ENCODE data around the gene FBXL15. TPM values are rescaled to one million over a fixed set of nuclear protein-coding genes. Genes with fewer than 3 reads are reported as not detected.

The FBXL15 gene
- total RNA-seq, 1 donor from 2014 or later = 25.6 TPM

DNA sequence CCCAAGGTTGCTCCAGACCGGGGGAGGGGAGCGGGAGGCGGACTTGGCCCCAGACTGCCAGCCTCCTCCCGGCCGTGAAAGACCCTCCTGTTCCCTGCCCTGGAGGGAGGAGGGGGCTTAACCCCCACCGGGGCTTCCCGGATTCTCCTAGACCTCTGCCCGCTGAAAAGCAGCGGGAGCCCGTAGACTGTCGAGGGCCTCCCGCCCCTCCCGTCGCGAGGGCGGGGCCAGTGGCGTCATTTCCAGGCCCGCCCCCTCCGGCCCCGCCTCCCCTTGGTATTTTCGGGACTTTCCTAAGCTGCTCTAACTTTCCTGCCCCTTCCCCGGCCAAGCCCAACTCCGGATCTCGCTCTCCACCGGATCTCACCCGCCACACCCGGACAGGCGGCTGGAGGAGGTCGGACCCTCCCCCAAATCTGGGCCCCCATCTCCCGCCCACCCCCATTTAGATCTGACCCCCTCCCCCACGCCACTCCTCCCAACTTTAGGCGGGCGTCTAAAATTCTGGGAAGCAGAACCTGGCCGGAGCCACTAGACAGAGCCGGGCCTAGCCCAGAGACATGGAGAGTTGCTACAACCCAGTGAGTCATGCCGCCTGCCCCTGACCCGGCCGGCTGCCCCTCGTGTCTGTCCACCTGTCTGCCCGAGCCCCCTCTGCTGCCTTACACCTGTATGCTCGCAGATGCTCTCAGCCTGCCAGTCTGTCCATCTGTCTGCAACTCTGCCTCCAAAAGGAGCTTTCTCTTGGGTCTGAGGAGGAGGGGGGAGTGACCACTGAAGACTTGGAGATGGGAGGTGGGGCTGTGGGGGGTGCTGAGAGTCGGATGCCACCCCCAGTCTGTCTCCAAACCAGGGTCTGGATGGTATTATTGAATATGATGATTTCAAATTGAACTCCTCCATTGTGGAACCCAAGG is 25.0 kb upstream of the FBXL15 start, which contains the start of gene NFKB2:
TSS of gene NFKB2 (plus strand) at position 306 of the 917 bp plus-strand sequence. CDS start at position 561, 255 bp downstream.
- H3K36me3 Mint-ChIP-seq (ENCODE audit: low read depth) = no peaks in the 10 kb centered on the region
- H3K4me1 Mint-ChIP-seq = peaks cover 38% of the 10 kb centered on the region
- H3K27me3 Mint-ChIP-seq (ENCODE audit: low read depth) = peaks cover 25% of the 10 kb centered on the region
- TF ChIP-seq, protein P1, sequence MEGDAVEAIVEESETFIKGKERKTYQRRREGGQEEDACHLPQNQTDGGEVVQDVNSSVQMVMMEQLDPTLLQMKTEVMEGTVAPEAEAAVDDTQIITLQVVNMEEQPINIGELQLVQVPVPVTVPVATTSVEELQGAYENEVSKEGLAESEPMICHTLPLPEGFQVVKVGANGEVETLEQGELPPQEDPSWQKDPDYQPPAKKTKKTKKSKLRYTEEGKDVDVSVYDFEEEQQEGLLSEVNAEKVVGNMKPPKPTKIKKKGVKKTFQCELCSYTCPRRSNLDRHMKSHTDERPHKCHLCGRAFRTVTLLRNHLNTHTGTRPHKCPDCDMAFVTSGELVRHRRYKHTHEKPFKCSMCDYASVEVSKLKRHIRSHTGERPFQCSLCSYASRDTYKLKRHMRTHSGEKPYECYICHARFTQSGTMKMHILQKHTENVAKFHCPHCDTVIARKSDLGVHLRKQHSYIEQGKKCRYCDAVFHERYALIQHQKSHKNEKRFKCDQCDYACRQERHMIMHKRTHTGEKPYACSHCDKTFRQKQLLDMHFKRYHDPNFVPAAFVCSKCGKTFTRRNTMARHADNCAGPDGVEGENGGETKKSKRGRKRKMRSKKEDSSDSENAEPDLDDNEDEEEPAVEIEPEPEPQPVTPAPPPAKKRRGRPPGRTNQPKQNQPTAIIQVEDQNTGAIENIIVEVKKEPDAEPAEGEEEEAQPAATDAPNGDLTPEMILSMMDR (conservative IDR thresholded peaks at IDR 0.05) = no peak
- DNase-seq (ENCODE audit: low read depth, low spot score) = peak; percentile 83
- H3K4me3 Mint-ChIP-seq = peak within 1 kb of the TSS; percentile 92
- H3K9me3 Mint-ChIP-seq = no peaks in the 10 kb centered on the region
- H3K27ac Mint-ChIP-seq (ENCODE audit: unreplicated experiment) = peak within 1 kb of the TSS; percentile 19

DNA sequence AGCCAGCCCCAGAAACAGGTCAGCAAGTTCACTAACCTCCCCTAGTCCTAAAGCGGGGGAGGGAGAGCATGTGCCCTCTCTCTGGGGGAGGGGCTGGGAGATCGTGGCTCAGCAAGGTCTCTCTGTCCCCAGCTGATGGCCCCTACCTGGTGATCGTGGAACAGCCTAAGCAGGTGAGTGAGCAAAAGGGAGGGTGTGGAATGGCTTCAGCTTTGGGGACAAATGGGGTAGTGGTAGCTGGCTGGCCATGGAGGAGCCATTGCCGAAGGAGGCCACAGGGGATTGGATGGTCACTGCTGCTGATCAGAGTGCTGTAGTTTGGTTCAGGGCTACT is 24.4 kb upstream of the FBXL15 start:
- Mint-ChIP-seq H3K36me3 (ENCODE audit: low read depth) (no peaks in the 10 kb centered on the region), H3K9me3 (no peaks in the 10 kb centered on the region), H3K4me1 (peaks cover 38% of the 10 kb centered on the region), H3K27ac (ENCODE audit: unreplicated experiment) (no peak overlapping the region), H3K4me3 (peak overlapping the region; percentile 92), H3K27me3 (ENCODE audit: low read depth) (peaks cover 20% of the 10 kb centered on the region)
- TF ChIP-seq, protein P1 (conservative IDR thresholded peaks at IDR 0.05) = no peak
- no peak for DNase-seq (ENCODE audit: low read depth, low spot score)

DNA sequence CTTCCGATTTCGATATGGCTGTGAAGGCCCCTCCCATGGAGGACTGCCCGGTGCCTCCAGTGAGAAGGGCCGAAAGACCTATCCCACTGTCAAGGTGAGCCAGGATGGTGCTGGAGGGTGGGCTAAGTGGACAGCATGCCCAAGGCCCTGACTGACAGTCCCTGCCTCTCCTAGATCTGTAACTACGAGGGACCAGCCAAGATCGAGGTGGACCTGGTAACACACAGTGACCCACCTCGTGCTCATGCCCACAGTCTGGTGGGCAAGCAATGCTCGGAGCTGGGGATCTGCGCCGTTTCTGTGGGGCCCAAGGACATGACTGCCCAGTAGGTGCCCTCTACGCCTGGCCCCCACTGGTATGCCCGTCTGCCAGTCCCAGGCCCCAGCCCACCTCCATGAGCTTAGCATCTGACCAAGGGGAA is 23.9 kb upstream of the FBXL15 start:
- Mint-ChIP-seq H3K27me3 (ENCODE audit: low read depth) (peaks cover 20% of the 10 kb centered on the region), H3K4me1 (peaks cover 38% of the 10 kb centered on the region), H3K27ac (ENCODE audit: unreplicated experiment) (no peak overlapping the region), H3K9me3 (no peaks in the 10 kb centered on the region), H3K4me3 (peak overlapping the region; percentile 92), H3K36me3 (ENCODE audit: low read depth) (no peaks in the 10 kb centered on the region)
- DNase-seq (ENCODE audit: low read depth, low spot score) = no peak
- TF ChIP-seq, protein P1 (conservative IDR thresholded peaks at IDR 0.05) = no peak

DNA sequence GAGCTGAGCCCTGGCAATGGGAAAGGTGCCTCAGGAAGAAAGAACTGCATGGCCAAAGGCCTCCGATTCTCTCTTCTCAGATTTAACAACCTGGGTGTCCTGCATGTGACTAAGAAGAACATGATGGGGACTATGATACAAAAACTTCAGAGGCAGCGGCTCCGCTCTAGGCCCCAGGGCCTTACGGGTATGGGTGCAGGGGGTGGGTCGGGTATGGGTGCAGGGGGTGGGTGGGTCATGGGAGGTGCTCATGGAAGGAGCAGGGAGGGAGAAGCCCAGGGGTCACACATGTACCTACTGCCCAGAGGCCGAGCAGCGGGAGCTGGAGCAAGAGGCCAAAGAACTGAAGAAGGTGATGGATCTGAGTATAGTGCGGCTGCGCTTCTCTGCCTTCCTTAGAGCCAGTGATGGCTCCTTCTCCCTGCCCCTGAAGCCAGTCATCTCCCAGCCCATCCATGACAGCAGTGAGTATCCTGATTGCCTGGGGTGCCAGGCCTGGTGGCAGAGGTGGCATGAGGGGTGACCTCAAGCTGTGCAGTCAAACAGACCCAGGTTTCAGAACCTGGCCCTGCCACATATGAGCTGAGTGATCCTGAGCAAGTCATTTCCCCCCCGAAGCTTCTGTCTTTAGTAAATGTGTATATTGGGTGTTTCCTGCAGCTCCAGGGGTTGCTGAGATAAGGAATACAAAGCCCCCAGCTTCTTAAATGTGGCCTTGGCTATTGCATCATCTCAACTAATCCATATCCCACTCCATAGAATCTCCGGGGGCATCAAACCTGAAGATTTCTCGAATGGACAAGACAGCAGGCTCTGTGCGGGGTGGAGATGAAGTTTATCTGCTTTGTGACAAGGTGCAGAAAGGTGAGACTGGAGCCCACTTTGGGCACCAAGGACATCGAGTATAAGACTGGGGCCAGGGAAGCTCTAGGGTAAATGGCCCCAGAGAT is 23.1 kb upstream of the FBXL15 start:
- H3K36me3 Mint-ChIP-seq (ENCODE audit: low read depth) = no peaks in the 10 kb centered on the region
- H3K27me3 Mint-ChIP-seq (ENCODE audit: low read depth) = peaks cover 13% of the 10 kb centered on the region
- peaks cover 38% of the 10 kb centered on the region for H3K4me1 Mint-ChIP-seq
- TF ChIP-seq, protein P1 (conservative IDR thresholded peaks at IDR 0.05) = no peak
- H3K27ac Mint-ChIP-seq (ENCODE audit: unreplicated experiment) = no peak overlapping the region
- no peak for DNase-seq (ENCODE audit: low read depth, low spot score)
- peak overlapping the region; percentile 92 for H3K4me3 Mint-ChIP-seq
- no peaks in the 10 kb centered on the region for H3K9me3 Mint-ChIP-seq

Measured in neural crest cell (in vitro differentiated cells).